SK-MEL-5 (cell line): ENCODE results near the gene PURA. TPM values are rescaled to one million over a fixed set of nuclear protein-coding genes. Genes with fewer than 3 reads are reported as not detected.

ENCODE experiments used
- DNase-seq: peaks from one replicate; pipeline ENCODE4 v3.0.0-alpha.2; 2016; ENCODE audit warnings: low read depth, low spot score
- in situ Hi-C: cut with HindIII; loops from 2 replicates; pipeline ENCODE4 v1.10.0; 2016; ENCODE audit warnings: low sequenced_read_pairs, high pct_unique_total_duplicates, low pct_unique_long_range_greater_than_20kb
- polyA plus RNA-seq, 2 experiments: library from polyadenylated mRNA; depleted of rRNA; stranded (reverse); fragments of >200 nt; gene quantifications; 2 replicates each; pipeline ENCODE4 v1.2.3, GENCODE V29; 2015
- total RNA-seq: library from RNA; depleted of rRNA; stranded (reverse); fragments of >200 nt; shearing (Covaris generic); gene quantifications from 2 replicates; pipeline ENCODE4 v1.2.3, GENCODE V29; 2014; rRNA removed

Gene PURA
- total RNA-seq, result 8.0 and 9.6 TPM in 2 replicates
- polyA plus RNA-seq (2015; cell fraction: cytosol; rRNA removed), result 4.6 and 5.4 TPM in 2 replicates
- 9.4 and 9.8 TPM in 2 replicates for polyA plus RNA-seq (2015; cell fraction: nucleus; rRNA removed)

GRCh38 chr5:140113699-140114263 is at the start of gene PURA:
TSS of gene PURA (plus strand) at chr5:140114109. CDS start at chr5:140114182, 73 bp downstream.
- DNase-seq, result peak; percentile 93
- in situ Hi-C loops, result no loop called here

DNA sequence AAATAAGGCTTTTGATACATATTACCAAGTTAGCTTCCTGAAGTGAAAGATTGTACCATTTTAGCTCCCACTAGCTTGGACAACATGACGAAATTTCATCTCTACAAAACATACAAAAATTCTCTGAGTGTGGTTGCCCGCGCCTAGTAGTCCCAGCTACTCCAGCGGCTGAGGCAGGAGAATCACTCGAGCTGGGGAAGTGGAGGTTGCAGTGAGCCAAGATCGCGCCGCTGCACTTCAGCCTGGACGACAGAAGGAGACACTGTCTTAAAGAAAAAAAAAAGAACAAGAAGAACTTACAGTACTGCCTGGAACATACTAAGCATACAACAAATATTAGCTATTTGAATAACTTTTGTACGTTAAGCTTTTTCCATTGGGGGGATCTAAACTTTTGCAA is 41.1 kb upstream of the PURA start:
- in situ Hi-C loops, result no loop called here
- no peak for DNase-seq

DNA sequence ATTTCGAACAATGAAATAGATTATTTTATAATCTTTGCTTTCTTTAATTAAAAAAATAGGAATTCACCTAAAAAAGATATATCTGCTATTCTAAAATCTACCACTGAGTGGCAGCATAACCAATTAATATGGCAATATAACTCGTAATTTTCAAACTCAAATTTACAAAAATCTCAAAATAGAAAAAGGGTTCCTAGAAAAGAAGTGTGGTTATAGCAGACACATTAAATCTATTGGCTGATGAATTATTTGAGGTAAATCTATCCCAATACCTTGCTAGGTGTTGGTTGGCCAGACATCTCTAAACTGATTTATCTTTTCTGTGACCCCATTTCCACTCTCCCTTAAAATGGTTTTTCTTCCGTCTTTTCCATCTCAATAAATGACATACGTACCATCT is 40.6 kb upstream of the PURA start:
- peak; percentile 30 for DNase-seq
- in situ Hi-C loops, result no loop called here

- in situ Hi-C loops, result no loop called here
- peak; percentile 46 for DNase-seq
These were observed 38.5 kb upstream of the PURA start for GRCh38 chr5:140075371-140075770.

GRCh38 chr5:140076142-140076541 is 37.8 kb upstream of the PURA start:
- no peak for DNase-seq
- in situ Hi-C loops, result no loop called here

DNA sequence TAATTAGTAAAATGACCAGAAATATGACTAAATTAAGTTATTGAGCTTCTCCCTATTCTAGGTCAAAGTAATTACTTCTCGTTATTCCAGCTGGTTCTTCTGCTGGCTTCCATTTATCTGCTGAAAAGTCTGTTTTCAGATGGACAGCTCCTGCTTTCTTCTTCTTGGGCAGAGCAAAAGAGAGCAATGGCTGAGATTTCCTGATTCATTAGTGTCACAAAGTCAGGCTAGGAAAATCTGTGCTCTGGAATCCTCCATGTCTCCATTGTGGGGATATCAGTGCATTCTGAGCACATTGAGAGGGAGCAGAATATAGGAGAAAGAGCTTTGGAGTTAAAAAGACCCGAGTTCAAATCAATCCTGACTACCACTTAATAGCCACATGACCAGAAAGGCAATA is 37.1 kb upstream of the PURA start:
- in situ Hi-C loops, result no loop called here
- DNase-seq, result no peak

- DNase-seq, result no peak
- in situ Hi-C loops, result no loop called here
These were observed 30.8 kb upstream of the PURA start for GRCh38 chr5:140083120-140083519.

DNA sequence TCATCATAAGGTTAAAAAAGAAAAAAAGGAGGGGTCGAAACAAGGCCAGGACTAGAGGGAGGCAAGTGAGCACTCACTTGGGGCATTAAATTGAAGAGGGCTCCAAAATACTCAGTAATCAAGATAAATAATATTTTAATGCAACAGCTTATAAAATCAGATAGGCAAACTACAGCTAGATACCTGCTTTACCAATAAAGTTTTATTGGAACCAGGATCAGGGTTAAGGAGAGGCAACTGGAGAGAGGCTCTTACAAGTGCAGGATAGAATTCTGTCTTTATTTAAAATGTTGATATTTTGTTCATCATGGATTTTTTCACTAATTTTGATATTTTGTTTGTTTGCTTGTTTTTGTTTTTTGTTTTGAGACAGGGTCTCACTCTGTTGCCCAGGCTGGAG is 30.3 kb upstream of the PURA start:
- DNase-seq, result no peak
- in situ Hi-C loops, result no loop called here

GRCh38 chr5:140084541-140084940 is 29.4 kb upstream of the PURA start:
- in situ Hi-C loops, result no loop called here
- no peak for DNase-seq

GRCh38 chr5:140090251-140090650 is 23.7 kb upstream of the PURA start:
- no peak for DNase-seq
- in situ Hi-C loops, result no loop called here

DNA sequence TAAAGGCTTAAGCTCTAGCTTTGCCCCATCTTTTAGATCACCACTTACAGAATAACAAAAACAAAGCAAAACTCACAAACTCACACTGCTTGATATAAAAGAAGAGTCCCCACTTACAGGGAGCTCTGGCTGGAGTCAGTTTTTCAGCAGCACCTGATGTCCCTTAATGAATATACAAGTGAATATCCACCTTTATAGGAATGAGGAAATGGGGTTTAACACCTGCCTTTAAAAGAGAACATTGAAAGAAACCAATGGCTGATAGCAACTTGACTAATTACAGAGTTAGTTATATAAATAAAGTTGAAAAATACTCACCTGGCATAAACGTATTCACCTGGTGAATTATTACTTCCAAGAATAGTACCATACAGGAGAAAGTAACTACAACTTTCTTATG is 20.7 kb upstream of the PURA start:
- DNase-seq, result no peak
- in situ Hi-C loops, result no loop called here

- DNase-seq, result no peak
- in situ Hi-C loops, result no loop called here
These were observed 20.0 kb upstream of the PURA start for GRCh38 chr5:140093866-140094265.

DNA sequence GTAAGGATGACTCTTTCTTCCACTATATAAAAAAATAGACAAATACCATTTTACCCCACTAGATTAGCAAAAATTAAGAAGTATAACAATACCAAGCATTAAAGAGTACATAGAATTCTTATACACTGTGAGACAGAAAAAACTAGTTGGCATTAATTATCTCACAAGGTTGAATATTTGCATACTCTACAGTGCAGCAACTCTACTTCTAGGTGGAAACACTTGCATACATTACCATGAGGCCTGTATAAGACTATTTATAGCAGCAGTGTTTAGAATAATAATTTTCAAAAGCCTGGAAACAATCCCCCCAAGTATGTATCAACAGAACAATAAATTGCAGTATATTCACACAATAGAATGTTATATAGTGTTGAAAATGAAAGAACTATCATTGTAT is 19.0 kb upstream of the PURA start:
- in situ Hi-C loops, result no loop called here
- no peak for DNase-seq

DNA sequence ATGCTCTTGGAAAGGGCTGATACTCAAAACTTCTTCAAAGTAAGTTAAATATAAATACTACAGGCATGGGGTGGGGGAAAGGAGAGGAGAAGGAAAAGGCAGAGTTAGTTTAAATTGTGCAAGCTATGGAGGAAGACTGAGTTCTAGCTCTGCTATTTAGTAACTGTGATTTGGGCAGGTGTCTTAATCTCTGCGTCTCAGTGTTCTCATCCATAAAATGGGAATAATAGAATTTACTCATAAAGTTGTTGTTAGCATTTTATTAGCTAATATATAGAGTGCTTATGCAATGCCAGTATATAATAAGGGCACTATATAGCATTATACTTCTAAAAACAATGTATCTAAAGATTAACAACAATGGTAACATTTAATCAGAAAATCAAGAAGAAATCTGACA is 12.7 kb upstream of the PURA start:
- no peak for DNase-seq
- in situ Hi-C loops, result no loop called here

DNA sequence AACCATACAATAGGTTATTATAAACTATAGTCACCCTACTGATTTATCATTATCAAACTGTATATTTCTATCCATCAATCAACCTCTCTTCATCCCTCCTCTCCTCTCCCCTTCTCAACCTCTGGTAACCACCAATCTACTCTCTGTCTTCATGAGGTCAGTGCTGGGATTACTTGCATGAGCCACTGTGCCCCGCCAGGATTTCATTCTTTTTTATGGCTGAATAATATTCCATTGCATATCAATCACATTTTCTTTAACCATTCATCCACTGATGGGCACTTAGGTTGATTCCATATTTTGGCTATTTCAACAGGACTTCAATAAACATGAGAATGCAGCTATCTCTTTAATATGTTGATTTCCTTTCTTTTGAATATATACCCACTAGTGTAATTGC is 10.8 kb upstream of the PURA start:
- in situ Hi-C loops, result no loop called here
- DNase-seq, result no peak

GRCh38 chr5:140104100-140104499 is 9.8 kb upstream of the PURA start:
- DNase-seq, result no peak

DNA sequence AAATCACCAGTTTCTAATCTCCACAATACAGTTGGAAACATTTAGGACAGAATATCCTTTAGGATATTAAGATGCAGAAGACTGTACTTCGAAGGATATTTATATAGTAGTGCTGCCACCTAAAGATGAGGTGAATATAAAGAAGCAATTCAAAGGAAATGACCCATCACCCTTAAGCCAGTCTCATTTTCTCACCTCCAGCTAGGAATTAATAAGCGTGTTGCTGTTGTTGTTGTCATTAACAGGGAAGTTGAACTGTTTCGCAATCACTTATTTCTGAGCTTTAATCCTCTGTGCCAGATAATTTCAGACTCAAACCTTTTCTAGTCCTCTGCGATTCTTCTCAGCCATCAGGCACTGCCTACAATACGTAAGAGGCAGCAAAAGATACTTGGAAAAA is 7.8 kb upstream of the PURA start:
- no peak for DNase-seq
- in situ Hi-C loops, result no loop called here

More at GRCh38 chr5:140104100-140104499, 9.8 kb upstream of the PURA start:
- in situ Hi-C loops, result no loop called here

DNA sequence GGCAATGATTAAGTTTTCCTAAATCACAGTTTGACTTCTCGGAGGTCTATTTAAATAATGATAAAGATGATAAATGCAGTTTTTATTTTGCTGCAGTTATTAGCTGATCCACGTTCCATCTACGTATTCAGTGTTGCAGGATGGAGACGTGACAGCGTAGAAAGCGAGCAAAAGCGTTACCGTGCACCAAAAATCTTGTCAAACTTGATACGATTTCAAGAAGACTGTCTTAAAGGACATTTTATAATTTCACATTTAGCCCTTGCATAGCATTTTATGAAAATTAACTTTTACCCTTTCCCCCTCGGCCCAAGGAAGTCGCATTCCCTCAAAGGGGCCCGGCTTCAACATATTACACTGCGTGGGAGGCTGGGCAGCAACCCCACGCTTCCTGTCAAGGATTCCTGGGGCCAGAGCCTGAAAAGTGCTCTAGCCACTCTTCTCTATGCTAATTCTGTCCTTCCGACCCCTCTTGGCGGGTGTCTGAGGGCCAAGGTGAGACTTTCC is 7.1 kb upstream of the PURA start:
- no peak for DNase-seq
- in situ Hi-C loops, result no loop called here

DNA sequence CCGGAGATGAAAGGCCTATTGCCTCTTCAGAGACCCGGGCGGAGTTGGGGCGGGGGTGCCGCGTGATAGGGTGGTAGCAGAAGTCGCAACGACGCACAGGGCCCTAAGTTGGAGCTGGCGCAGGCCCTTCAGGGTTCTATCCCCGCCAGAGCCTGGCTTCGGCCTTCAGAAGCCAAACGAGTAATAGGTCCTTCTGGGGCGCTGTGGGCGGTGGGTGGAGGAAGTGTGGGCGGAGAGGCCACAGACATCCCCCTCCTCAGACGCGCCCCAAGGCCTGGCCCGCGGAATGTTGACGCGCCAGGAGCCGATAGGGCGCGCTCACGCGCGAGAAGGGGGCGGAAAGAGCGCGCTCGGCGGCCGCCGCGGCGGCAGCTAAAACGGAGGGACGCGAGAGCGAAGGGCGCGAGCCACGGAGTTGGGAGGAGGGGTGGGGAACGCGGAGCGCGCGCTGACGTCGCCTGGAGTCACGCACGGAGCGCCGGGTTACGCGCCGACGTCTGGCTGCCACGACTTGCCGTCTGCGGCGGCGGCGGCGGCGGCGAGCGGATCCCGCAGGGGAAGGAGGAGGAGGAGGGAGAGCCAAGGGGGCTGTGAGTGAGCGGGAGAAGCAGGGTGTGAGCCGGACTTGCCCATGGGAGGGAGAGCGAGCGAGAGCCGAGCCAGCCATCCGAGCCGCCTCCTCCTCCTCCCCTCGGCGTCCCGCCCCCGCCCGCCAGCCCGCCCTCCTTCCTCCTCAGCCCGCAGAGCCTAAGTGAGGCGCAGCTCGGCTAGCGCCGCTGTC is 6.4 kb upstream of the PURA start:
- in situ Hi-C loops, result no loop called here
- DNase-seq, result peak; percentile 92
